Central memory CD8-positive, alpha-beta T cell (primary cell): ENCODE measurements around the gene FSTL5.

Source experiments
- ATAC-seq: fragments of 150-1000 bp; cut with Tn5 transposase; replicated peaks from 2 replicates; pipeline ENCODE4 v1.10.0; 2022; ENCODE audit warnings: mild to moderate bottlenecking, moderate FRiP score, moderate number of reproducible peaks; ENCODE audit not compliant: poor library complexity, severe bottlenecking; ENCODE audit errors: extremely low read depth
- DNase-seq, 2 donors: peaks; one replicate each; pipeline ENCODE4 v3.0.0; 2021; ENCODE audit warnings: low spot score in 2 of 2
- H3K27ac Mint-ChIP-seq: one replicate; pipeline ENCODE4 v1.8.0; 2022; ENCODE audit warnings: low read depth, mild to moderate bottlenecking, moderate library complexity, mixed read lengths
- H3K27me3 Mint-ChIP-seq: one replicate; pipeline ENCODE4 v1.8.0; 2022; ENCODE audit warnings: mixed read lengths
- H3K36me3 Mint-ChIP-seq: one replicate; pipeline ENCODE4 v1.8.0; 2022; ENCODE audit warnings: mild to moderate bottlenecking, moderate library complexity, mixed read lengths; ENCODE audit not compliant: insufficient read depth
- H3K4me1 Mint-ChIP-seq: one replicate; pipeline ENCODE4 v1.8.0; 2022; ENCODE audit warnings: mixed read lengths
- H3K4me3 Mint-ChIP-seq: one replicate; pipeline ENCODE4 v1.8.0; 2022; ENCODE audit warnings: mild to moderate bottlenecking, moderate library complexity, mixed read lengths
- H3K9me3 Mint-ChIP-seq: one replicate; pipeline ENCODE4 v1.8.0; 2022; ENCODE audit warnings: mixed read lengths

The FSTL5 gene

DNA sequence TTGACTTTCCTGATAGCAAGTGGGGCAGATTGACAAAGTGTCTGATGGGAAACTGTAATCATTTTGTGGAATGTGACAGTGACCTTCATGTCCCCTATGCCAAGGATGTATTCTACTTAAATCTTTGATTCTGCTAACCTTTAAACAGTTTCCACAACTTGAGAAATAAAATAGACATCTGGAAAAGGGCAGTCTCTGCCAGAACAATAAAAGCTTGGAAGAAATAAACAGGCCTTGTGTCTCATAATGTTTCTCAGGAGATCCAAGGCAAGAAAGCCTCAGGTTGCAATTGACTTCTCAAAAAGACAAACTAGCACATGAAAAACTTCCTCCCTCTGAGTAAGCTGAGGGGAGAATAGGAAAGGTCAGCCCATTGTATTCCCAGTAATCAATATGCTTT, 174.9 kb downstream of the FSTL5 start:
- DNase-seq (no peak), ATAC-seq (no peak)
- H3K27ac Mint-ChIP-seq = no peak overlapping the region
- no peak overlapping the region for H3K4me3 Mint-ChIP-seq
- H3K27me3 Mint-ChIP-seq = no peaks in the 10 kb centered on the region
- H3K36me3 Mint-ChIP-seq = no peaks in the 10 kb centered on the region
- H3K4me1 Mint-ChIP-seq = no peaks in the 10 kb centered on the region
- peaks cover 11% of the 10 kb centered on the region for H3K9me3 Mint-ChIP-seq

DNA sequence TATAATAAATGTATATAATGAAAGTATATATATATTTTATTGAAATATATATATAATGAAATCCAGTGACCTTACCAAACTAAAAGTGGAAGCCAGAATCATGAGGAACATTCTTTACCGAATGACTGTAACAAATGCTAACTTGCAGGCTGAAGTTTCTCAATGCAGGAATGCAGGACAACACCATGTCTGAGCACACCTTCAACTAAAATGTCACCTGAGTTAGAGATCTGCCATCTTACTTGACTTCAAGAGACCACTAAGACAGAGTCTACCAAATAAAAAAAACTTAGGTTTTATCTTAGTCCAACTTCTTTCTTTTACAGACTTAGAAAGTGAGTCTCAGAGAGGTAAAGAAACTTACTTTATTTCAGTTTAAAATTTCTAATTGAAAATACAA, 176.2 kb downstream of the FSTL5 start:
- ATAC-seq (no peak), DNase-seq (no peak)
- Mint-ChIP-seq H3K9me3 (peaks cover 11% of the 10 kb centered on the region), H3K27ac (no peak overlapping the region), H3K4me1 (no peaks in the 10 kb centered on the region), H3K36me3 (no peaks in the 10 kb centered on the region), H3K27me3 (no peaks in the 10 kb centered on the region), H3K4me3 (no peak overlapping the region)

DNA sequence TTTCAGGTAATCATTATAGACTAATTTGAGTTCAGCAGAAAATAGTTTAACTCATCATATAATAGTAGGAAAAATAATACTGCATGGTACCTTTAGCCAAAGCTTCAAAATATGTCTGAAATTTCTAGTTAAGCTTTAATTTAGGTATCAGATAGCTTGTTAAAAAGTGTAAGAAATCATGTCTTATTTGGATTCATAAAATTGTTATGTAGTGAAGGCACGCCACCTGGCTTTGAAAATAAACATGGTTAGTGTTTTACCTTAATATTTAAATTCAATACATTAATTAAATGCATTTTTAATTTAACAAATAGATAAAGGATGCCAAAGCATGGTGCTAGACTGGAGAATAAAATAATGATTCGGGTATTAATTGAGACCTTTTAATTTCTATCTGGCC, 211.4 kb downstream of the FSTL5 start:
- no peak overlapping the region for H3K4me3 Mint-ChIP-seq
- ATAC-seq (no peak), DNase-seq (no peak)
- H3K4me1 Mint-ChIP-seq = no peaks in the 10 kb centered on the region
- H3K9me3 Mint-ChIP-seq = peaks cover 20% of the 10 kb centered on the region
- H3K36me3 Mint-ChIP-seq = no peaks in the 10 kb centered on the region
- no peaks in the 10 kb centered on the region for H3K27me3 Mint-ChIP-seq
- no peak overlapping the region for H3K27ac Mint-ChIP-seq

DNA sequence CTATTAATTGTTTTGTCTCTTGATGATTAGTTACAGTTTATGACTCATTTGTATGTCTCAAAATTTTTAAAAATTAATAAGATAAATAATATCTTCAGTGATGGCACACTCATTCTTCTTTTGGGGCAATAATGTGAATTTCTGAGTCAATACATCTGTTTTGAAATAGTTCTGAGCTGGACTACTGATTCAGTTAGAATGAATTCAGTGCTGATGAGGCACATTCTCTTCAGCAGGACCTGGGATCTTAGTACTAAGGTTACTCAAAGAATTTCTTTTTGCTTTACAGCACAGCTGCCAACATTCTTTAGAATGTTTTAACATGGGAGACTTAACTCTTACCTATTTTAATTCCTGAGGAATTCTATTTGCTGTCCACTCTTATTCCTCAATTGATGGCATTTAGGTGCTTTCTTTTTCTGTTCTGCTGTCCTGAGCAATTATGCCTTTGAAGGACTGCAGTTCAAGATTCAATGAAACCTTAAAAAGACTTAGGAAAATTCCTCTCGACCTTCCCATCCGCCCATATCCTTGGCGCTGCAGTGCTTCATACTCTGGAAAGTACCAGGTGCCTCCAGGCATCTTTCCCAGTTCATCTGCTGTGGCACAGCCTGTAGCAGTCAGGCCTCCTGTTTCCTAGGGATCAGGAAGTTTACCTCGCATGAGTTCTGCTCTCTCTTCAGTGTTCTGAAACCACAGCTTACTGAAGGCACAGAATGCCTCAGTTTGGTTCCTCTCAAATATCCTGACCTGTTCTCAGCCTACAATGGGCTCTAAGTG, 213.7 kb downstream of the FSTL5 start:
- Mint-ChIP-seq H3K9me3 (peaks cover 23% of the 10 kb centered on the region), H3K27ac (no peak overlapping the region), H3K4me3 (no peak overlapping the region)

DNA sequence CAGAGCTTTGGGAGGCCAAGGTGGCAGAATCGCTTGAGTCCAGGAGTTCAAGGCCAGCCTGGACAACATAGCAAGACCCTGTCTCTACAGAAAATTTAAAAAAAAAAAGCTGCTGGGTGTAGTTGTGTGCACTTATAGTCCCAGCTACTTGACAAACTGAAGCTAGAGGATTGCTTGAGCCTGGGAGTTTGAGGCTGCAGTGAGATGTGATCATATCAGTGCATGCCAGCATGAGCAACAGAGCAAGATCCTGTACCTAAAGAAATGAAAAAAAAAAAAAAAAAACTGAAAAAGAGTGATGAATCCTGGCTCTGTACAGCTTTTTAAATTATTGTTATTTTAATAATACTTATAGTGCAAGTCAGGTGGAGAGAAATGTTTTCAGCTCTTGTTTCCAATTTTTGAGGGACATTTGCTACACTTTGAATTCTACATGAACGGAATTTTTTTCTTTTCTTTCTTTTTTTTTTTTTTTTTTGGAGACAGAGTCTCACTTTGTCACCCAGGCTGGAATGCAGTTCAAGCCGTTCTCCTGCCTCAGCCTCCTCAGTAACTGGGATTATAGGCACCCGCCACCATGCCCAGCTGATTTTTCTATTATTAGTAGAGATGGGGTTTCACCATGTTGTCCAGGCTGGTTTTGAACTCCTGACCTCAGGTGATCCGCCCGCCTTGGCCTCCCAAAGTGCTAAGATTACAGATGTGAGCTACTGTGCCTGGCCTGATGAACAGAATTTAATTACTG, 215.6 kb downstream of the FSTL5 start:
- Mint-ChIP-seq H3K27ac (no peak overlapping the region), H3K27me3 (no peaks in the 10 kb centered on the region), H3K4me3 (no peak overlapping the region), H3K36me3 (no peaks in the 10 kb centered on the region), H3K9me3 (peaks cover 23% of the 10 kb centered on the region), H3K4me1 (no peaks in the 10 kb centered on the region)
- DNase-seq = no peak
- no peak for ATAC-seq

More for the DNA sequence above, 213.7 kb downstream of the FSTL5 start:
- H3K36me3 Mint-ChIP-seq = no peaks in the 10 kb centered on the region
- no peaks in the 10 kb centered on the region for H3K27me3 Mint-ChIP-seq
- no peak for ATAC-seq
- DNase-seq = no peak
- no peaks in the 10 kb centered on the region for H3K4me1 Mint-ChIP-seq

DNA sequence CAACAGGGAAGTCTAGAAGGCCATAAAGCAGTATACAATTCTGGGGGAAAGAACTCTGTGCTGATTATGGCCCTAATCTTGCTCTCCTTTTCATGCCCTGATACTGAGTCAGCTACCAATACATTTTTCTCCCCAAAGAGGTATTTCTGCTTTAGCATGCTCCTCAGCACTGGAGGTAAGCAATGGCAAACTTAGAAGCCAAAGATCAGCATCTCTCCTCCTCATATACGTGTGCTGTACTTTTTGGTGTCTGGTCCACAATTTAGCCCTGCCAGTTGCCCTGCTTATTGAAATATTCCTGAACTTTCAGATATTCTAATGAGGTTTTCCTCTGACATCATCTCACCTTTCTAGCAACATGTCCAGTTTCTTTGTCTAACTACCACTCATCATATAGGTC, 226.2 kb downstream of the FSTL5 start:
- Mint-ChIP-seq H3K36me3 (no peaks in the 10 kb centered on the region), H3K4me1 (no peaks in the 10 kb centered on the region), H3K4me3 (no peak overlapping the region), H3K27ac (no peak overlapping the region), H3K27me3 (no peaks in the 10 kb centered on the region), H3K9me3 (peaks cover 18% of the 10 kb centered on the region)
- DNase-seq = no peak
- ATAC-seq = no peak

GRCh38 chr4:161936625-161937550, 226.9 kb downstream of the FSTL5 start:
- Mint-ChIP-seq H3K4me3 (no peak overlapping the region), H3K27me3 (no peaks in the 10 kb centered on the region), H3K36me3 (no peaks in the 10 kb centered on the region), H3K27ac (no peak overlapping the region), H3K9me3 (peaks cover 13% of the 10 kb centered on the region), H3K4me1 (no peaks in the 10 kb centered on the region)
- ATAC-seq (no peak), DNase-seq (no peak)

GRCh38 chr4:161931089-161931488, 232.7 kb downstream of the FSTL5 start:
- DNase-seq = no peak
- Mint-ChIP-seq H3K9me3 (peaks cover 12% of the 10 kb centered on the region), H3K27ac (no peak overlapping the region), H3K4me1 (no peaks in the 10 kb centered on the region), H3K36me3 (no peaks in the 10 kb centered on the region), H3K27me3 (no peaks in the 10 kb centered on the region), H3K4me3 (no peak overlapping the region)
- ATAC-seq = no peak

DNA sequence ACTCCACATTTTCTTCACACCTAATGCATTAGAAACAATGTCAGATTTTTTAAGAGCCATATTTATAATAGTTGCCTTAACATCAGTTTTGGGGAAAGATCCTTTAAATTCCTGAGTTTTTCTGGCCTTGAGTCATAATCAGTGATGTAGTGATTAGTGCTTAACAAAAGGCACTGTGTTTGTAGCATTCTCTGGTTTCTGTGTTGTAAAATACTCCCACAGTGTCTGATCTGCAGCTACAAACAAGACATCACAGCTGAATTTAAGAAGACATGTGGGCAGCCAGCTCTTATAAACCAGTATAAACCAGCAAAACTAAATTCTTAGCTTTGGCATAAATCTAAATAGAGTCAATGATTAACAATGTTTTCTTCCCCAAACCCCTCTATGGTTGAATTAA, 233.8 kb downstream of the FSTL5 start:
- Mint-ChIP-seq H3K27me3 (no peaks in the 10 kb centered on the region), H3K27ac (no peak overlapping the region), H3K4me1 (no peaks in the 10 kb centered on the region), H3K4me3 (no peak overlapping the region), H3K9me3 (peaks cover 6% of the 10 kb centered on the region), H3K36me3 (no peaks in the 10 kb centered on the region)
- no peak for DNase-seq
- no peak for ATAC-seq

GRCh38 chr4:161926033-161926828, 237.6 kb downstream of the FSTL5 start:
- H3K4me3 Mint-ChIP-seq = no peak overlapping the region

DNA sequence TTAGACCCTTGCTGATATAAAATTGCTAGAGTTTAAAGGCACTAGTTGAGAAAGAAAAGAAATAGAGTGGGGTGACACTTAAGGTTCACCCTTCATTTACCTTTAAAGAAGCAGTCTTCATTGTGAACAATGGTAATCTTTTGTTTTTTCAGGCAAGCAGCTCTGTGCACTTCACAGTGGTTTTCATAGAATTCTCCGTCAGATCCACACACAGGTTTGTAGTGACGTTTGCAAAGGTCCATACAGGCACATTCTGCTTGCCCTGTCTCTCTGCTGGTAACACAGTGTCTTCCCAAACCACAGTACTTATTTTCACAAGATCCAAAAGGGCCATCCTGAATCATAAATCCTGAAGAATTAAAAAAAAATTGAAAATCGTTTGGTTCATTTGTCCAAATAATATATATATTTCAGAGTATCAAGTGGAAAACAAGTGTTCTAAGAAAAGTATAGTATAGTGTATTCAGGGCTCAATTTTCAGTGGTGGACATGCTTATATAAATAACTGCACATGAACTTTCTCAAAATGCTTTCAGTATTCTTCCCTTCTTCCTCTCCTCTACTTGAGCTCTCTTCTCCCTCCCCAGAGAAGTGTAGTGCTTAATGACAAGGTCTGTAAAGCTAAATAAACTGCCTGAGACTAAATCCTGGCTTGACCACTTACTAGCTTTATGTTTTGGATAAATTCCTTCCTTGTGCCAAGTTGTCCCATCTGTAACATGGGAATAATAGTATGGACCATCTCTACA, 243.3 kb downstream of the FSTL5 start:
- no peaks in the 10 kb centered on the region for H3K27me3 Mint-ChIP-seq
- no peak overlapping the region for H3K27ac Mint-ChIP-seq
- ATAC-seq (no peak), DNase-seq (no peak)
- H3K36me3 Mint-ChIP-seq = no peaks in the 10 kb centered on the region
- peaks cover 11% of the 10 kb centered on the region for H3K9me3 Mint-ChIP-seq
- no peaks in the 10 kb centered on the region for H3K4me1 Mint-ChIP-seq
- no peak overlapping the region for H3K4me3 Mint-ChIP-seq

More at GRCh38 chr4:161926033-161926828, 237.6 kb downstream of the FSTL5 start:
- ATAC-seq (no peak), DNase-seq (no peak)
- Mint-ChIP-seq H3K36me3 (no peaks in the 10 kb centered on the region), H3K27me3 (no peaks in the 10 kb centered on the region), H3K9me3 (peaks cover 11% of the 10 kb centered on the region), H3K27ac (no peak overlapping the region), H3K4me1 (no peaks in the 10 kb centered on the region)
